Uterus (tissue), 4 donors: ENCODE results near the gene CBFA2T3. TPM values are rescaled to one million over a fixed set of nuclear protein-coding genes. Genes with fewer than 3 reads are reported as not detected.

ENCODE experiments used
- DNase-seq, 2 donors: peaks; one replicate each; pipeline ENCODE4 v3.0.0-alpha.2; 2019 to 2020
- H3K27ac ChIP-seq, 2 donors: fragments of 200-600 bp; sonication (generic); 1 replicate in 1 of 2; 2 replicates in 1 of 2; pipeline ENCODE4 v1.5.1; 2016 to 2018
- H3K27me3 ChIP-seq, 2 donors: fragments of 200-600 bp; sonication (generic); one replicate each; pipeline ENCODE4 v1.5.1; 2018 to 2019; ENCODE audit warnings: control low read depth in 1 of 2
- H3K36me3 ChIP-seq, 2 donors: fragments of 200-600 bp; sonication (generic); one replicate each; pipeline ENCODE4 v1.5.1; 2019; ENCODE audit warnings: control low read depth in 1 of 2
- H3K4me1 ChIP-seq, 2 donors: fragments of 200-600 bp; sonication (generic); one replicate each; pipeline ENCODE4 v1.5.1; 2018 to 2019; ENCODE audit warnings: control low read depth in 1 of 2
- H3K4me3 ChIP-seq, 2 donors: fragments of 200-600 bp; sonication (generic); 1 replicate in 1 of 2; 2 replicates in 1 of 2; pipeline ENCODE4 v1.5.1; 2018 to 2019; ENCODE audit warnings: mild to moderate bottlenecking in 1 of 2
- H3K9me3 ChIP-seq, 2 donors: fragments of 200-600 bp; sonication (generic); one replicate each; pipeline ENCODE4 v1.5.1; 2019; ENCODE audit warnings: control low read depth in 1 of 2
- CTCF ChIP-seq, 4 experiments: fragments of 200-600 bp in 2 of 4; fragments of 450-650 bp in 2 of 4; sonication (generic) in 2 of 4; IDR thresholded peaks; one replicate each; pipeline ENCODE4 v1.5.1; 2016 to 2019; ENCODE audit warnings: antibody characterized with exemption in 4 of 4, mild to moderate bottlenecking in 2 of 4, moderate library complexity in 1 of 4
- POLR2A ChIP-seq, 2 donors: fragments of 450-650 bp; IDR thresholded peaks; one replicate each; pipeline ENCODE4 v1.6.1; 2016; ENCODE audit warnings: antibody characterized with exemption in 2 of 2, mild to moderate bottlenecking in 1 of 2, moderate library complexity in 1 of 2
- intact Hi-C: fragments of 100-400 bp; cut with DNase I; formaldehyde crosslinking; loops from one replicate; pipeline ENCODE4 v1.15.1; 2023; ENCODE audit warnings: low total_unique reads
- total RNA-seq, 4 donors: library from RNA; depleted of rRNA in 3 of 4; stranded (reverse); fragments of >200 nt in 3 of 4; gene quantifications; one replicate each; pipeline versions ENCODE4 v1.1.0 to v1.2.4, GENCODE V29; 2014 to 2023
- donor health status: DM: yes; HTN: yes; CAD: no.

CBFA2T3 gene
- total RNA-seq, 4 donors from 2014 or later: under 0.01 to 12.1 (median 3.1) TPM

- intact Hi-C loops: no loop called here
- Histone ChIP-seq H3K36me3 (no peaks in the 10 kb centered on the region), H3K27ac (no peak overlapping the region), H3K9me3 (no peaks in the 10 kb centered on the region), H3K4me3 (no peak overlapping the region), H3K27me3 (no peaks in the 10 kb centered on the region), H3K4me1 (no peaks in the 10 kb centered on the region)
- DNase-seq: no peak
- no peak for TF ChIP-seq CTCF (IDR thresholded peaks at IDR 0.05)
- TF ChIP-seq POLR2A (IDR thresholded peaks at IDR 0.05): no peak
Observed at GRCh38 chr16:88963583-88963982, 13.4 kb downstream of the CBFA2T3 start.

GRCh38 chr16:88962478-88963152 is 14.4 kb downstream of the CBFA2T3 start:
- DNase-seq: no peak
- Histone ChIP-seq H3K27me3 (no peaks in the 10 kb centered on the region), H3K4me1 (no peaks in the 10 kb centered on the region), H3K36me3 (no peaks in the 10 kb centered on the region), H3K9me3 (no peaks in the 10 kb centered on the region), H3K27ac (no peak overlapping the region), H3K4me3 (no peak overlapping the region)
- intact Hi-C loops: no loop called here
- TF ChIP-seq POLR2A (IDR thresholded peaks at IDR 0.05): no peak
- no peak for TF ChIP-seq CTCF (IDR thresholded peaks at IDR 0.05)

GRCh38 chr16:88961011-88961410 is 16.0 kb downstream of the CBFA2T3 start:
- Histone ChIP-seq H3K36me3 (no peaks in the 10 kb centered on the region), H3K9me3 (no peaks in the 10 kb centered on the region), H3K4me3 (no peak overlapping the region), H3K27ac (no peak overlapping the region), H3K27me3 (no peaks in the 10 kb centered on the region), H3K4me1 (no peaks in the 10 kb centered on the region)
- no peak for DNase-seq
- intact Hi-C loops: no loop called here
- TF ChIP-seq POLR2A (IDR thresholded peaks at IDR 0.05) (no peak), CTCF (IDR thresholded peaks at IDR 0.05) (no peak)

- no peaks in the 10 kb centered on the region for H3K36me3 ChIP-seq
- H3K4me3 ChIP-seq: no peak overlapping the region
- H3K4me1 ChIP-seq: no peaks in the 10 kb centered on the region
- H3K27me3 ChIP-seq: no peaks in the 10 kb centered on the region
- no peaks in the 10 kb centered on the region for H3K9me3 ChIP-seq
- no peak for TF ChIP-seq POLR2A (IDR thresholded peaks at IDR 0.05)
- TF ChIP-seq CTCF (IDR thresholded peaks at IDR 0.05): no peak
- intact Hi-C loops: no loop called here
- no peak for DNase-seq
- no peak overlapping the region for H3K27ac ChIP-seq
Observed at GRCh38 chr16:88960516-88960915, 16.5 kb downstream of the CBFA2T3 start.

- Histone ChIP-seq H3K27ac (no peak overlapping the region), H3K9me3 (no peaks in the 10 kb centered on the region), H3K36me3 (no peaks in the 10 kb centered on the region), H3K27me3 (no peaks in the 10 kb centered on the region), H3K4me3 (no peak overlapping the region), H3K4me1 (no peaks in the 10 kb centered on the region)
- no peak for DNase-seq
- intact Hi-C loops: no loop called here
- no peak for TF ChIP-seq CTCF (IDR thresholded peaks at IDR 0.05)
Observed at GRCh38 chr16:88959022-88959421, 18.0 kb downstream of the CBFA2T3 start.
